Esophagus muscularis mucosa (tissue), 3 donors: ENCODE measurements around the gene NUCB1.

ENCODE experiments used
- CTCF ChIP-seq, 3 experiments: fragments of 200-600 bp in 2 of 3; fragments of 450-650 bp in 1 of 3; sonication (generic) in 2 of 3; IDR thresholded peaks; one replicate each; pipeline ENCODE4 v1.5.1; 2017 to 2019; ENCODE audit warnings: antibody characterized with exemption in 3 of 3, mild to moderate bottlenecking in 2 of 3, moderate library complexity in 1 of 3
- POLR2A ChIP-seq: fragments of 450-650 bp; IDR thresholded peaks from one replicate; pipeline ENCODE4 v1.6.1; 2017; ENCODE audit warnings: antibody characterized with exemption, moderate library complexity, mild to moderate bottlenecking, low read depth
- POLR2AphosphoS5 ChIP-seq, 2 donors: sonication (generic); formaldehyde crosslinking; IDR thresholded peaks; one replicate each; pipeline ENCODE4 v1.6.1; 2017; ENCODE audit warnings: antibody characterized with exemption in 2 of 2

- TF ChIP-seq CTCF (IDR thresholded peaks at IDR 0.05): no peak
- TF ChIP-seq POLR2A: no peak
- no peak for TF ChIP-seq POLR2AphosphoS5 (IDR thresholded peaks at IDR 0.05)
These were observed 28.3 kb downstream of the NUCB1 start for GRCh38 chr19:48928164-48929025.
